ENCODE results near the gene LIMA1. TPM values are rescaled to one million over a fixed set of nuclear protein-coding genes. Genes with fewer than 3 reads are reported as not detected.

Gene LIMA1
- total and polyA plus RNA-seq, 9 of the 15 experiments (the other 6 are each of a cell fraction or from before 2014, with no cell fraction given), result 20.2 to 37.8 (median 27.3) TPM

GRCh38 chr12:50211392-50212070 is 71.8 kb downstream of the LIMA1 start (continued):
- peak; percentile 47; the same call in 1 of the 2 replicates for TF ChIP-seq REST (IDR thresholded peaks at IDR 0.05; ENCODE audit: borderline replicate concordance)
- TF ChIP-seq REST (CRISPR knock-in tag; IDR thresholded peaks at IDR 0.05; ENCODE audit: low read depth), result no peak
- TF ChIP-seq IRF1 (CRISPR knock-in tag; IDR thresholded peaks at IDR 0.05; ENCODE audit: borderline replicate concordance), result no peak
- no peak for TF ChIP-seq HDAC2 (IDR thresholded peaks at IDR 0.05)
- no peak for TF ChIP-seq ZBTB17 (CRISPR knock-in tag; IDR thresholded peaks at IDR 0.05)
- no peak for TF ChIP-seq CBFB (CRISPR knock-in tag; IDR thresholded peaks at IDR 0.05)
- TF ChIP-seq CCAR2 (IDR thresholded peaks at IDR 0.05; ENCODE audit: low read depth, low read length), result no peak
- TF ChIP-seq FOXP4 (CRISPR knock-in tag; IDR thresholded peaks at IDR 0.05; ENCODE audit: borderline replicate concordance), result no peak
- no peak for TF ChIP-seq MCM5 (IDR thresholded peaks at IDR 0.05; ENCODE audit: low read depth)
- no peak for TF ChIP-seq E2F1 (CRISPR knock-in tag; IDR thresholded peaks at IDR 0.05)
- no peak for TF ChIP-seq NFYB (IDR thresholded peaks at IDR 0.05; ENCODE audit: extremely low read depth, insufficient read length)
- TF ChIP-seq SRSF7 (optimal IDR thresholded peaks at IDR 0.05; ENCODE audit: low read depth, low read length), result no peak
- TF ChIP-seq PCBP2 (IDR thresholded peaks at IDR 0.05; ENCODE audit: low read depth, low read length, poor library complexity, severe bottlenecking), result no peak
- TF ChIP-seq TCF15 (CRISPR knock-in tag; IDR thresholded peaks at IDR 0.05), result no peak
- TF ChIP-seq MYNN (IDR thresholded peaks at IDR 0.05), result no peak
- no peak for TF ChIP-seq MYNN (CRISPR knock-in tag; IDR thresholded peaks at IDR 0.05)
